Measurements from ENCODE around the gene IL12RB1. TPM values are rescaled to one million over a fixed set of nuclear protein-coding genes. Genes with fewer than 3 reads are reported as not detected.
"Not testable (repeated sequence)": the region's sequence is repeated elsewhere in the genome, so short reads cannot be mapped to it uniquely, and the experiment has no call there.

The IL12RB1 gene
- total RNA-seq, 1 experiment from 2014 or later: not detected

DNA sequence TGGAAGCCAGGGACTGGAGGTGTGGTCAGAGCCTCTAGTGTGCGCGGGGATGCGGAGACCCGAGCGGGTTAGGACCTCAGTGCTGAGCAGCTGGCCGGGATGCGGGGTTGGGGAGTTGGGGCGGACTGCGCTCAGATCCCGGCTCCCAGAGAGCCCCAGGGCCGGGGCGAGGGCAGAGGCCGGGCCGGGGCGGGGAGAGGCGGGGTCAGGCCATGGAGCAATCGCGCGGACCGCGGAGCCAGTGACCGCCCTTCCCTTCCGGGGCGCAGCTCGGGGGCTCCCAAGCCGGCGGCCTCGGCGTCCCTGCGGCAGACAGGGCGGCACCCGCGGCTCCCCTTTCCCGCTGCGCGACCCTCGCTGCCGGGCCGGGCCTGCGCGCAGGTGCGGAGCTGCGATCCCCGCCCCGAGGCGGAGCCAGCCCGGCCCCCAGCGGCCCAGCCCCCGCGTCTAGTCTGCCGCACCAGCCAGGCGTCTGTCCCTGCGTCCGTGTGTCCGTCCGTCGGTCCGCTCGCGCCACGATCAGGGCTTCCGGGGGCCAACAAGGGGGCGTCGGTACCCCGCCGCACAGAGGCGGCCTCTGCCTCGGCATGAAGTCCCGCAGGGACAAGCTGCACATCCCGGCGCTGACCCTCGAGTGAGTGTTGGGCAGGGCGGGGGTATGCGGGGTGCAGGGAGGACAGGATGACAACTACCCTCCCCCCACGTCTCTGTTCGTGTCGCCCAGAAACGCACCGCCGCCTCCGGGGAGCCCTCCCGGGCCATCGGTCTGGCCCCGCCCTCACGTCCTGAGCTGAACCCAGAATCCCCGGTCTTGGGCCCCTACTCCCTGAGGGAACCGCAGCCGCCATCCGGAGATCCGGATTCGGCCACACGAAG lies 23.2 kb upstream of the IL12RB1 start:
- no peak overlapping the region for H3K27ac Mint-ChIP-seq (ENCODE audit: low read depth, unreplicated experiment)
- TSS peak; percentile 21 for BruUV-seq (replicated peaks)
- peaks cover 4% of the 10 kb centered on the region for H3K36me3 Mint-ChIP-seq (ENCODE audit: insufficient read depth, unreplicated experiment)
- peak overlapping the region; percentile 68 for H3K4me3 Mint-ChIP-seq (ENCODE audit: unreplicated experiment)
- TF ChIP-seq, protein P1, sequence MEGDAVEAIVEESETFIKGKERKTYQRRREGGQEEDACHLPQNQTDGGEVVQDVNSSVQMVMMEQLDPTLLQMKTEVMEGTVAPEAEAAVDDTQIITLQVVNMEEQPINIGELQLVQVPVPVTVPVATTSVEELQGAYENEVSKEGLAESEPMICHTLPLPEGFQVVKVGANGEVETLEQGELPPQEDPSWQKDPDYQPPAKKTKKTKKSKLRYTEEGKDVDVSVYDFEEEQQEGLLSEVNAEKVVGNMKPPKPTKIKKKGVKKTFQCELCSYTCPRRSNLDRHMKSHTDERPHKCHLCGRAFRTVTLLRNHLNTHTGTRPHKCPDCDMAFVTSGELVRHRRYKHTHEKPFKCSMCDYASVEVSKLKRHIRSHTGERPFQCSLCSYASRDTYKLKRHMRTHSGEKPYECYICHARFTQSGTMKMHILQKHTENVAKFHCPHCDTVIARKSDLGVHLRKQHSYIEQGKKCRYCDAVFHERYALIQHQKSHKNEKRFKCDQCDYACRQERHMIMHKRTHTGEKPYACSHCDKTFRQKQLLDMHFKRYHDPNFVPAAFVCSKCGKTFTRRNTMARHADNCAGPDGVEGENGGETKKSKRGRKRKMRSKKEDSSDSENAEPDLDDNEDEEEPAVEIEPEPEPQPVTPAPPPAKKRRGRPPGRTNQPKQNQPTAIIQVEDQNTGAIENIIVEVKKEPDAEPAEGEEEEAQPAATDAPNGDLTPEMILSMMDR (IDR thresholded peaks at IDR 0.05; ENCODE audit: unreplicated experiment): no peak
- no peaks in the 10 kb centered on the region for H3K27me3 Mint-ChIP-seq (ENCODE audit: insufficient read depth, unreplicated experiment)
- no peaks in the 10 kb centered on the region for H3K9me3 Mint-ChIP-seq (ENCODE audit: unreplicated experiment)
- peaks cover 15% of the 10 kb centered on the region for H3K4me1 Mint-ChIP-seq (ENCODE audit: insufficient read depth, unreplicated experiment)
- ChIA-PET POLR2A (interaction anchor here (0.6 to 1.8 kb wide), 9 partner anchors 12 to 191 kb away, joined by 3 to 10 read pairs (median 4); partner anchors contain the start of genes IQCN, JUND, MAST3 and MPV17L2), CTCF (interaction anchor here (0.5 to 3.7 kb wide), 6 partner anchors 51 to 160 kb away, joined by 3 to 47 read pairs (median 4); a partner anchor contains a TSS)
- intact Hi-C loops (cut with micrococcal nuclease): loop anchor here (10.0 kb wide), 1 partner anchor 215 kb away; the partner anchor contains the start of gene LSM4
- peak; percentile 41 for DNase-seq (ENCODE audit: unreplicated experiment)

DNA sequence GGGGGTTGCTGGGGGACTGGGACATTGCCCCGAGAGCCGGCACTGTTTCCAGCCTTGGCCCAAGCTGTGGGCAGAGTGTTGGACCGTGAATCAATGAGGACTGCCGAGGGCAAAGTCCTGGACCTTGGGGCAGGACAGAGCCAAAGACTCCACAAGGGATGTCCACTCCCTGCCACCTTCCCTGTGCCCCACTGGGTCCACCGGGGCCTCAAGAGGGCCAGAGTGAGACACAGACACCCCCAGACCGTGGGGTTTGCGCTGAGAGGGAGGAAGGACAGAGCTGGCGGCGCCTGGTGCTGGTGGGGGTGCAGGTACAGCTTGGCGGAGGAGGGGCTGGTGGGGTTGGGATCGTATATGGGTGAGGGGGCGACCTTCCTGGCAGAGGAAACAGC lies 22.6 kb upstream of the IL12RB1 start:
- peak overlapping the region; percentile 68 for H3K4me3 Mint-ChIP-seq (ENCODE audit: unreplicated experiment)
- peaks cover 4% of the 10 kb centered on the region for H3K36me3 Mint-ChIP-seq (ENCODE audit: insufficient read depth, unreplicated experiment)
- DNase-seq (ENCODE audit: unreplicated experiment): no peak
- H3K4me1 Mint-ChIP-seq (ENCODE audit: insufficient read depth, unreplicated experiment): peaks cover 15% of the 10 kb centered on the region
- POLR2A ChIA-PET: interaction anchor here (0.6 to 1.8 kb wide), 8 partner anchors 12 to 192 kb away, joined by 3 to 10 read pairs (median 4); partner anchors contain the start of genes IQCN, MAST3 and MPV17L2
- peak overlapping the region; percentile 47 for H3K27ac Mint-ChIP-seq (ENCODE audit: low read depth, unreplicated experiment)
- intact Hi-C loops (cut with micrococcal nuclease): no loop called here
- H3K27me3 Mint-ChIP-seq (ENCODE audit: insufficient read depth, unreplicated experiment): no peaks in the 10 kb centered on the region
- no TSS peak for BruUV-seq (replicated peaks)
- H3K9me3 Mint-ChIP-seq (ENCODE audit: unreplicated experiment): no peaks in the 10 kb centered on the region
- CTCF ChIA-PET: interaction anchor here (1.7 kb wide), 1 partner anchor 52 kb away, joined by 5 read pairs; no protein-coding TSS in a partner anchor
- TF ChIP-seq, protein P1 (IDR thresholded peaks at IDR 0.05; ENCODE audit: unreplicated experiment): no peak

DNA sequence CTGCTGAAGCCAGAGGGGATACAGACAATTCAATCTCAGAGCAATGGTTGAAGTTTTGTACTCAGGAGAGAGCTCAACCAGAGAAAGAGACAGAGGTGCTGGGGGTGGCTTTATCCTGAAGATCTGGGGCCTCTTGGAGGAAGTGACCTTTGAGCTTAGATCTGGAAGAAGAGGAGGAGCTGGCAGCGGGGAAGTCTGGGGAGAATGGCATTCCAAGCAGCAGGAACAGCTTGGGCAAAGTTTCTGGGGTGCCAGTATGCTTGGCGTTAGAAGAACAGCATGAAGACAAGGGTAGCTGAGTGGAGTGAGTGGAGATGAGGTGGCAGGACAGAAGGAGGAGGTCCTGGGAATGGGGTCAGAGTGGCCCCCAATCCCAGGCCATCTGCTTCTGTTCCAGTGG lies 22.2 kb upstream of the IL12RB1 start:
- intact Hi-C loops (cut with micrococcal nuclease): no loop called here
- Mint-ChIP-seq H3K4me1 (ENCODE audit: insufficient read depth, unreplicated experiment) (peaks cover 15% of the 10 kb centered on the region), H3K27ac (ENCODE audit: low read depth, unreplicated experiment) (peak overlapping the region; percentile 47), H3K27me3 (ENCODE audit: insufficient read depth, unreplicated experiment) (no peaks in the 10 kb centered on the region), H3K36me3 (ENCODE audit: insufficient read depth, unreplicated experiment) (peaks cover 4% of the 10 kb centered on the region), H3K4me3 (ENCODE audit: unreplicated experiment) (peak overlapping the region; percentile 68), H3K9me3 (ENCODE audit: unreplicated experiment) (no peaks in the 10 kb centered on the region)
- ChIA-PET POLR2A (interaction anchor here (1.2 kb wide), 1 partner anchor 166 kb away, joined by 4 read pairs; the partner anchor contains the start of gene IQCN), CTCF (interaction anchor here (1.7 kb wide), 1 partner anchor 53 kb away, joined by 5 read pairs; no protein-coding TSS in a partner anchor)
- BruUV-seq (replicated peaks): no TSS peak
- DNase-seq (ENCODE audit: unreplicated experiment): no peak
- TF ChIP-seq, protein P1 (IDR thresholded peaks at IDR 0.05; ENCODE audit: unreplicated experiment): no peak

DNA sequence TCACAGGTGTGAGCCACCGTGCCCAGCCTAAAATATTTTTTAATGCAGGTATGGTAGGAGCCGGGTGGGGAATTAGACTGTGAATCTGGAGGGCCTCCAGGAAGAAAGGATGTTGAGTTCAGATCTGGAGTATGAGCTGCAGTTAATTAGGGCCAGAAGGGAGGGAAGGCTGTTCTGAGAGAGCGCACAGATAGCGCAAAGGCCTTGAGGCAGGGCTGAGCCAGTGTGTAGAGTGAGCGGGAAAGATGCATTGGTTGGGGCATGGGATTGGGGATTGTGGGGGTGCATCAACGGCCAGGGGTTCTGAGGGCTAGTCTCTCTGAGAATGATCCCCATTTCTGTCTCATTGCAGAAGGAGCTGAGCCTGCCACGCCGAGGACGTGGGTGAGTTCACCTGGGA lies 20.5 kb upstream of the IL12RB1 start:
- TF ChIP-seq, protein P1 (IDR thresholded peaks at IDR 0.05; ENCODE audit: unreplicated experiment): no peak
- CTCF ChIA-PET: interaction anchor here (0.6 to 1.0 kb wide), 3 partner anchors 100 to 597 kb away, joined by 3 to 4 read pairs (median 3); no protein-coding TSS in a partner anchor
- H3K27ac Mint-ChIP-seq (ENCODE audit: low read depth, unreplicated experiment): no peak overlapping the region
- intact Hi-C loops (cut with micrococcal nuclease): no loop called here
- POLR2A ChIA-PET: interaction anchor here (0.7 kb wide), 1 partner anchor 65 kb away, joined by 4 read pairs; no protein-coding TSS in a partner anchor
- H3K9me3 Mint-ChIP-seq (ENCODE audit: unreplicated experiment): no peaks in the 10 kb centered on the region
- peaks cover 10% of the 10 kb centered on the region for H3K4me1 Mint-ChIP-seq (ENCODE audit: insufficient read depth, unreplicated experiment)
- DNase-seq (ENCODE audit: unreplicated experiment): no peak
- H3K36me3 Mint-ChIP-seq (ENCODE audit: insufficient read depth, unreplicated experiment): peaks cover 4% of the 10 kb centered on the region
- no peaks in the 10 kb centered on the region for H3K27me3 Mint-ChIP-seq (ENCODE audit: insufficient read depth, unreplicated experiment)
- H3K4me3 Mint-ChIP-seq (ENCODE audit: unreplicated experiment): no peak overlapping the region
- no TSS peak for BruUV-seq (replicated peaks)

DNA sequence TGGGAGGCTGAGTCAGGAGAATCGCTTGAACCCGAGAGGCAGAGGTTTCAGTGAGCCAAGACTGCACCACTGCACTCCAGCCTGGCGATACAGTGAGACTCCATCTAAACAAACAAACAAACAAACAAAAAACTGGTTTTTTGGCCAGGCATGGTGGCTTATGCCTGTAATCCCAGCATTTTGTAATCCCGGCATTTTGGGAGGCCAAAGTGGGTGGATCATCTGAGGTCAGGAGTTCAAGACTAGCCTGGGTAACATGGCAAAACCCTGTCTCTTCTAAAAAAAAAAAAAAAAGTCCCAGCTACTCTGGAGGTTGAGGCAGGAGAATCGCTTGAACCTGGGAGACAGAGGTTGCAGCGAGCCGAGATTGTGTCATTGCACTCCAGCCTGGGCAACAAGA lies 18.5 kb upstream of the IL12RB1 start:
- peak overlapping the region; percentile 66 for H3K4me3 Mint-ChIP-seq (ENCODE audit: unreplicated experiment)
- intact Hi-C loops (cut with micrococcal nuclease); H3K9me3 Mint-ChIP-seq (ENCODE audit: unreplicated experiment); H3K27ac Mint-ChIP-seq (ENCODE audit: low read depth, unreplicated experiment); H3K4me1 Mint-ChIP-seq (ENCODE audit: insufficient read depth, unreplicated experiment); H3K36me3 Mint-ChIP-seq (ENCODE audit: insufficient read depth, unreplicated experiment); DNase-seq (ENCODE audit: unreplicated experiment); POLR2A ChIA-PET; BruUV-seq (replicated peaks); H3K27me3 Mint-ChIP-seq (ENCODE audit: insufficient read depth, unreplicated experiment): not testable (repeated sequence)
- CTCF ChIA-PET: interaction anchor here (0.7 kb wide), 1 partner anchor 234 kb away, joined by 4 read pairs; the partner anchor contains the start of gene SLC5A5
